ENCODE measurements around the gene FBXO28.
"Not testable (repeated sequence)": the region's sequence is repeated elsewhere in the genome, so short reads cannot be mapped to it uniquely, and the experiment has no call there.

FBXO28 gene

GRCh38 chr1:224113918-224114786 lies at the start of gene FBXO28:
TSS of gene FBXO28 (plus strand) at chr1:224114111. CDS start at chr1:224114130, 19 bp downstream.
- DNase-seq = peak; percentile 85 to 93

DNA sequence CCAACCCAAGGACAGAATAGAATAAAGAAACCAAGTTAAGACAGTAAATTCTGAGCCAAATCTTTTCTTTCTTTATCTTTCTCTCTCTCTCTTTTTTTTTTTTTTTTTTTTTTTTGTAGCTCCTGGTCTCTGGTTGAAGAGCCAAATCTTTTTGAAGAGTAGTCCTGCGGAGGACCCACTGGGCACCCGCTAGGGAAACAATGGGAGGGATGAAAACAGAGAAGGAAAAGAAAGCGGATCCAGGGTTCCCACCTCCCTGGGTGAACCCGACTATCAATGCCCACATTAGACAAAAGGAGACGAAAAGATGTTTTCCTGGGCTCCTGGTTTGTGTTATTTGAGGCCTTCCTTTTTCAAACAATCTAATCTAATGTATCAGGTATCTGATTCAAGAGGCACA lies 49.8 kb upstream of the FBXO28 start:
- DNase-seq = no peak

- DNase-seq = no peak
Measured at GRCh38 chr1:224065455-224065854, 48.5 kb upstream of the FBXO28 start.

DNA sequence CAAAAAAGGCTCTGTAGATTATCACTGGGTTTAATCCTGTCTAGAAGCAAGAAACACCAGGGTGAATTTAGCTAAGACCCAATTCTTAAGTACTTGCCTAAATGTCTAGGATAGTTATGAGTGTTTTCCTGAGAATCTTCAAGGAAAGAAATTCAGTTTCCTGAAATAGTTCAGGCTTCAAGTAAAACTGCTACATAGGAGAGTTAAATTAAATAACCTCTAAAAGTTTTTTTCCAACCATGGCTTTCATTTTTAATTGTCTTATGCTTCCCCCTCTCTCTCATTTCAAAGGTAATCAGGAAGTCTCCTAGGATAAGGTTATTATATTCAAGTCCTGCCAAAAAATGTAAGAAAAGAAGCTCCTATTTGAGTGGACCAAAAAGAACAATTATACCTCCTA lies 46.7 kb upstream of the FBXO28 start:
- DNase-seq = no peak

DNA sequence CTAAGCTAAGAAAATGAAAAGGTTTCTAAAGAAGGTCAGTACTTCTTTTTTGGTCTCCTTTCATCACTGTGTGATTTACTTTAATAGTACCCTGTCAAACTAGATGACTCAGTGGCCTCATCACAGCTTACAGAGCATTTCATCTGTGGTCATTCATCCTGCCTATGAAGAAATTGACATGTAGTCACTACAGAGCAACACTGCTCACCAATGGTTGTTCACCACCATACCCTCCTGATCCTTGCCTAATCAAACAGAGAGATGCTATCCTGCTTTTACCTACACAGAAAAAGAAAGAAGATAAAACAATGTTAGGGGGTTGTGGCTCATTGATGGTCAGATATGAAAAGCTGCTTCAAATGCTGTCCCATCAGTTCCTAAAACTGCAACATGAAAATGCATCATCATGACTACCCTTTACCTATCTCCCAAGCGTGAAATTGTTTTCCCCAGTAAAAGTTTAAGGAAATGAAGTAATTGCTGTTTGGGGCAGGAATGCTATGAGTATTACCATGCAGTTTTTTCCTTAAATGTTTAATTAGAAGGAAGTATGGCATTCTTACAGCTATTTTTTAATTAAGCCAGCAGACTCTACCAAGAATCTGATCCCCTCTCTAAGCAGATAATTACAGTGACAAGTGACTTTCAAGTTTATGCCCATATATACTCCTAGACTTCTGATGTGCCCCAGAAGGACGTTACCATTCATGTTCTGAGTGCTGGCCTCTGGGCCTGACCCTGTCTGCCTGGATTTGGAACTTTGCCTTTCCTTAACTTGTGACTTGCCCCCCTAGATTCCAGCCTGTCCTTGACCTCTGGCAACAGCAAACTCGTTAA lies 46.1 kb upstream of the FBXO28 start:
- no peak for DNase-seq

GRCh38 chr1:224068458-224069072 lies 45.3 kb upstream of the FBXO28 start:
- DNase-seq = no peak

GRCh38 chr1:224069138-224069537 lies 44.8 kb upstream of the FBXO28 start:
- DNase-seq = no peak

DNA sequence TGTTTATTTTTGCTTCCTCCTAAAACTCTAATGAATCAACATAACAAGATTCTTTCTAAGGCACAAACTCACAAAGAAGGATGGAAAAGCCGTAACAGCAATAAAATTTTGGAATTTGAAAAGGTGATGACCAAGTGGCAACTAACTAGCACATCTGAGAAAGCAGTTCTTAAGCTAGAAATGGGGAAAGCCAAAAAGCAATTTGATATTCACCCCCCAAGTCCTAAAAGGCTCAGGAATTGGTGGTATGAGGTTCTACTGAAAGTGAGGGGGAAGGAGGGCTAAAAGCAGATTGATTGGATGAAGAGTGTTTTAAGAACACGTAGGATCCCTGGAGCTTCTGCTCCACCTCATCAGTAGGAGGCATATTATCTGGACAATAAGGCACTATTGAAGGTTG lies 43.4 kb upstream of the FBXO28 start:
- DNase-seq = no peak

DNA sequence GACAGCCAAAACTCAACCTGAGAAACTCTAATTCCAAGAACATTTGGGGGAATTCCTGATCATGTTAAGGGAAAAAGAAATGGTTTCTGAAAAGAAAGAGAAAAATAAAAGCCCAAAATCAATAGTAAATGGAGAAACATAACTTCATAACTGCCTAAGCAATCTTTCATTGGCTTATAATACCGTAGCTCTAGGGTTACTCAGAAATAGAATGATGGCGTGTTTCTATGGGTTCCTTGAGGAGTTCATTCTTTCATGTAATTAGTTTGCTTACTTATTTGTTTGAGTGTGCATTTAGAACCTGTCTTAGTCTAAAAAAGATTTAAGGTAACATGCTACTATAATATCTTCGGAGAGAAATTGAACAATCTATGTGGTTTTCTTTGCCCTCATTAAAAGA lies 37.5 kb upstream of the FBXO28 start:
- no peak for DNase-seq

DNA sequence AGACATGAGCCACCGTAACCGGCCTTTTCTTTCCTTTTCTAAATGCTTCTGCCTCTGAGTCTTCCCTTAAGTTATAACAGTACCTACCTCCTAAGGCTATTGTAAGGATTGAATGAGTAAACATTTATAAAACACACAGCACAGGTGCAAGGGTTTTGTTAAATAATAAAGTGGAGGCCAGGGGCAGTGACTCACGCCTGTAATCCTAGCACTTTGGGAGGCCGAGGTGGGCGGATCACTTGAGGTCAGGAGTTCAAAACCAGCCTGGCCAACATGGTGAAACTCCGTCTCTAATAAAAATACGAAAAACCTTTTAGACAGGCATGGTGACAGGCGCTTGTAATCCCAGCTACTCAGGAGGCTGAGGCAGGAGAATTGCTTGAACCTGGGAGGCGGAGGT lies 34.3 kb upstream of the FBXO28 start:
- not testable (repeated sequence) for DNase-seq

GRCh38 chr1:224080115-224080774 lies 33.7 kb upstream of the FBXO28 start:
- DNase-seq = no peak

DNA sequence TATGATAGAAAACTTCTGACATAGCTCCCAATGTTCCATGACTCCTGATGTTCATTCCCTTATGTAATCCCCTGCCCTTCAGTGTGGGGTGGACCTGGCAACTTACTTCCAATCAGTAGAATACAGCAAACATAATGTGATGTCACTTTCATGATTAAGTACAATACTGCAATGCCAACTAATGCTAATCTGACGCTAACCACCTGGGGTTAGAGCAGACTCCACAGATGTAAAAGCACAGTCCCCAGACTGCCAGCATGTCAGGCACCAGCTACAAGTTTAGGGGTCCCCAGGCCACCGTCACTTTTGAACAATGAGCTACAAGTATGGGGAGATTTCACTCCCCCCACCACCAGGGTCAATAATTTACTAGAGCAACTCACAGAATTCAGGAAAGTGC lies 32.3 kb upstream of the FBXO28 start:
- no peak for DNase-seq

GRCh38 chr1:224082146-224082545 lies 31.8 kb upstream of the FBXO28 start:
- DNase-seq = no peak

DNA sequence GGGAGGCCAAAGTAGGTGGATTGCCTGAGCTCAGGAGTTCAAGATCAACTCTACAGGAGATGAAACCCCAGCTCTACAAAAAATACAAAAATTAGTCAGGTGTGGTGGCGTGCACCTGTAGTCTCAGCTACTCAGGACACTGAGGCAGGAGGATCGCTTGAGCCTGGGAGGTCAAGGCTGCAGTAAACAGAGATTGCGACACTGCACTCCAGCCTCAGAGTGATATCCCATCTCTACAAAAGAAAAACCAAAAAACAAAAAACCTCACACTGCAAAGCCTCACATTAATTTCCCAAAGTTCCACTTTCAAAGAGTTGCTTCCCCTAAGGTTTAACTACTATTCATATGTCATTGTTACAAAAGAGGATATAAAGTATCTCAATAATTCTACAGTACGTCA lies 29.0 kb upstream of the FBXO28 start:
- no peak for DNase-seq

DNA sequence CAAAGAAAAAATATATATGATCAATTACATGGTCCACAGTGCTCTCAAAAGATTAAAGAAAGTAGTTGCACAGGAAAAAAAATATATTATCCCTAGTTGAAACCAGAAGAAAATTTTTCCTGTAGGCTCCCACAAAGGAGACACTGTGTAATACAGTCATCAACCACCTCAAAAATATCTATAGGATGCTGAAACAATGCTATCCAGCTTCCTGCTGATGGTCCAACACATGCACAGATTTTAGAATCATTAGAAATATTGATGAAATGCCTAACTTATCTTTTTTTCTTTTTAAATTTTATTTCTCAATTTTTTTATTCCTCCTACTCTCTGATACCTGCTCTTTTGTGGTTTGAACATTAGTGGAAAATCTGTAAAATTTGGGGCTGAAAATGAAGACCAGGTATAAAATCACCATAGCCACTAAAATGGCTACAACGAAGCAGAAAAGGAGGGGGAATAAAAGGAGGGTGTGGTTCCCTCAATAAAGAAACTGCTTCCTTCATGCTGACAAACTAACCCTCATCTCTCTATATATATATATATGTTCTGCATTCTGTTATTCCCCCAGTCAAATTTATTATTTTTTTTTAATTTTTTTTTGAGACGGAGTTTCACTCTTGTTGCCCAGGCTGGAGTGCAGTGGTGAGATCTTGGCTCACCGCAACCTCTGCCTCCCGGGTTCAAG lies 28.3 kb upstream of the FBXO28 start:
- DNase-seq = no peak

GRCh38 chr1:224087286-224087794 lies 26.6 kb upstream of the FBXO28 start:
- no peak for DNase-seq

- no peak for DNase-seq
Measured at GRCh38 chr1:224089583-224089982, 24.3 kb upstream of the FBXO28 start.

DNA sequence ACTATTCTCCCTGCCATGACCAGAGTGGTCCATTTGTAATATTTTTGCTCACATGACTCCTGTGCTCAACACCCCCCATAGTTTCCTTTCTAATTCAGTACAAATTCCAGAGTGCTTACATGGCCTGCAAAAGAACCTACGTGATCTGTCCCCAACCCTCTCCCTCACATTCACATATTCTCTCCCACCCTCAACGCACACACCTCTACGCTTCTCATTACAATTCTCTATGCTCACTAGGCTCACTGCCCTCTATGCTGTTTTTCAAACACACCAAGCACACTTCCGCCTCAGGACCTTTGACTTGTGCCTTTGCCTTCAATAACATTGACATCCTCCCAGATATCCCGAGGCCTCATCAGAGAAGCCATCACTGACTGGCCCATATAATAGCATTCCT lies 23.8 kb upstream of the FBXO28 start:
- DNase-seq = no peak

GRCh38 chr1:224092111-224092510 lies 21.8 kb upstream of the FBXO28 start:
- DNase-seq = no peak

DNA sequence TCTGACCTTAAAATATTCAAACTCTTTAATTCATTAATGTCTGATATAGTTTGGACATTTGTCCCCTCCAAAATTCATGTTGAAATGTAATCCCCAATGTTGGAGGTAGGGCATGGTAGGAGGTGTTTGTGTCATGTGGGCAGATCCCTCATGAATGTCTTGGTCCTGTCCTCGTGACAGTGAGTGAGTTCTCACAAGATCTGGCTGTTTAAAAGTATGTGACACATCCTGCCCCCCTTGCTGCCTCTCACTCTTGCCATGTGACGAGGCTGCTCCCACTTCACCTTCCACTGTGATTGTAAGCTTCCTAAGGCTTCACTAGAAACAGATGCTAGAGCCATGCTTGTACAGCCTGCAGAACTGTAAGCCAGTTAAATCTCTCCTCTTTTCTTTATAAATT lies 21.3 kb upstream of the FBXO28 start:
- DNase-seq = no peak

- DNase-seq = no peak
Measured at GRCh38 chr1:224095339-224095738, 18.6 kb upstream of the FBXO28 start.

DNA sequence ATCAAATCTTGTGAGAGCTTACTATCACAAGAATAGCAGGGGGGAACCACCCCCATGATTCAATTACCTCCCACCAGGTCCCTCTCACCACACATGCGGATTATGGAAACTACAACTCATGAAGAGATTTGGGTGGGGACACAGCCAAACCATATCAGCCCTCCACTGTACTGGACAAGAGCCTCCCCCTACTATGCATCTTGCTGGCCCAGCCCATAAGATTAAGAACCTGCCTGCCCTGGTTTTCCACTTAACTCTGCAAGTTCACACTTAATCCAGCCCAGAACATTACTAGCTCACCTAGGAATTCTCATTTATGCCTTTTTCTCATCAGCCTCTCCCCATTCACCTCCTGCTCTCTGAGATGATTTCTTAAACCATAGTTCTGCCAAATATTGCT lies 18.0 kb upstream of the FBXO28 start:
- DNase-seq = no peak

All from SHP77 (cell line).